GM18526 (cell line): ENCODE measurements around the gene SYPL1.

Experiments used
- POLR2A ChIP-seq: IDR thresholded peaks from 3 replicates; pipeline ENCODE4 v1.6.1; 2011; ENCODE audit not compliant: insufficient read length; ENCODE audit errors: extremely low read depth

Gene SYPL1

DNA sequence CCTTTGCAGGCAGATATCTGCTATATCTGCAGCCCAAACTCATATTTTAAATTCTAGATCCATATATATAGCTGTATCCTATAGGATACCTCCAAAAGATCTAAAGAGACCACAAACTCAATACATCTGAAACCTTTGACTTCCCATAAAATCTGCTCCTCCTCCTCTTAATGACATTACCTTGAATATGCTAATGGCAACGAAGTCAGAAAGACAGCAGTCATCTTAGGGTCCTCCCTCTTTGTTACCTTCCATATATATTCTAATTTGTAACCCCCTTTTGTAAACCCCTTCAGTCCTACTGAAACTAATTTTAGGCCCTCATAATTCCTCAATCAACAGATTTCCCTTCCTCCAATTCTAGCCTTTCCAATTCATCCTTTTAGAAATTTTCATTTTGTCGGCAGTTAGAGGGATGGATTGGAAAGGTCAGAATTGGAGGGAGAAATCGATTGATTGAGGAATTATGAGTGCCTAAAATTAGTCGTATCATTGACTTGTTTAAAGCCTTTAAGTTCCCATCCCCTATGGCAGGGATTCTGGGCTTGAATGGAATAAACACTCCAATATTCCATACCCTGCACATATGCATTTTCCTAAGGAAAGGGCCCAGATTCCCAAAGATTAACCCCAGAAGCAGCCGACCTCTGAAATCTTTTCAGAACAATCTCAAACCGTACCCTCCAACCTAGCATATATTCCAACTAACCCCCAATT lies 2.4 kb downstream of the SYPL1 start:
- no peak for TF ChIP-seq POLR2A

DNA sequence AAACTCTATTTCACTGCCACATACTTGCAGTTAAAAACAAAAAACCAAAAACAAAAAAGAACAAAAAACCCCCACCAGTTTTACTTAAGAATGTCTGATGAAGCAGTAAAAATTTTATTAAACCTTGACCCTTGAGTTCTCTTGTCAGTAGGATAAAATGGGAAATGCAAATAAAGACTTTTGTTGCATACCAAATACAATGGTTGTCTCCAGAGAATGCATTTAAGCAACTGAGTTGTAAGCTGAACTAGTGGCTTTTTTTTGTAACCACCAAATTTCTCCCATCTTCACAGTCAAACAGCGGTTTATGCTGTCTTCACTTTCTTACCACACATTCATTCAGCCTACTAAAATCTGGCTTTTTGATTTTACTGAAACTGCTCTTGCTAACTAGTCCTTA lies 3.1 kb downstream of the SYPL1 start:
- TF ChIP-seq POLR2A, result no peak

GRCh38 chr7:106104721-106105260 lies 7.3 kb downstream of the SYPL1 start:
- TF ChIP-seq POLR2A, result no peak

GRCh38 chr7:106102387-106102966 lies 9.6 kb downstream of the SYPL1 start:
- TF ChIP-seq POLR2A, result no peak

- no peak for TF ChIP-seq POLR2A
Measured at GRCh38 chr7:106101726-106102125, 10.4 kb downstream of the SYPL1 start.

DNA sequence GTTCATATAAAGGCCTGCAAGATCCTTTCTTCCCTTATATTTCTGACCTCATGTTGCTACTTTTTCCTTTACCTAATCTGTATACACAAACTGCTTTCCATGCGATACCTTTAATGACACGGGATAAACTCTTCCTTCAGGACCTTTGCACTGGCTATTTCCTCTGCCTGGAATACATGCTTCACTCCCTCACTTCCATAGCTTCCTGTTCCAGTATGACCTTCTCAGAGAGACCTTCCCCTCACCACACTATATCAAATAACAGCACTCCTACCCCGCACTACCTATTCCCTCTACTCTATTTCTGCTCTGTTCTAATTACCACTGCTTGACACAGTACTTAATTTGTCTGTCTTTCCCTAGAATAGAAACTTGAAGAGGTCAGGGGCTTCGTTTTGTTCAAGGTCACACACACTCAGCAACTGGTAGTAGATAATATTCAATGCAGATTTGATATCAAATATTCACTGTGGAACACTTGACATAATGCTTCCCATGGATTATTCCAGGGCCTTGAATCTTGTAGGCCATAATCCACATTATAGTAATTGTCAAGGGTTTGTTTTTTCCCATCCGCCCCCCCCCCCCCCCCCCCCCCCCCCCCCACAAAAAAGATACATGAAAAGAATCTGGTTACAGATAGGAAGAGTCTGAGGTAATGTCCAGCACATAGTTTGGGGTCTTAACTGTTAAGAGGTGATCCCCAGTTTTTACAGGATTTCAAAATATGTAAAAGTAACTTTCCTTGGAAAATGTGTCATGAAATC lies 11.1 kb downstream of the SYPL1 start:
- TF ChIP-seq POLR2A, result no peak

- no peak for TF ChIP-seq POLR2A
Measured at GRCh38 chr7:106099539-106099938, 12.6 kb downstream of the SYPL1 start.

- no peak for TF ChIP-seq POLR2A
Measured at GRCh38 chr7:106098889-106099288, 13.2 kb downstream of the SYPL1 start.

DNA sequence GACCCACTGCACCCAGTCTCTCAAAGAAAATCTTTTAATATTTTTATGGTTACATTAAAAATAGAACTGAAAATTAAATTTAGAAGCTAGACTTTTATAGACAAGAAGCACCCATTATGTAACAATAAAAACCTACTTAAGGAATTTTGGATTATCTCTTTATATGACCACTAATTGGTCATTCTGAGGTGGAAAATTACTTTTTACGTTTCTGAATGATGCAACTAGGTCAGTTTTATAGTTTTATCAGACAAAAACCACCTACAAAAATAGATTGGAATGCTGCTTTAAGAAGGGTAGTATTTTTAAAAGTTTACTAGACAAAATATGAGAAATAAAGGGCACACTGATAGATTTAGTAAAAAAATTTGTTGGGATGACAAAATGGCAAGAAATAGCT lies 16.5 kb downstream of the SYPL1 start:
- no peak for TF ChIP-seq POLR2A

DNA sequence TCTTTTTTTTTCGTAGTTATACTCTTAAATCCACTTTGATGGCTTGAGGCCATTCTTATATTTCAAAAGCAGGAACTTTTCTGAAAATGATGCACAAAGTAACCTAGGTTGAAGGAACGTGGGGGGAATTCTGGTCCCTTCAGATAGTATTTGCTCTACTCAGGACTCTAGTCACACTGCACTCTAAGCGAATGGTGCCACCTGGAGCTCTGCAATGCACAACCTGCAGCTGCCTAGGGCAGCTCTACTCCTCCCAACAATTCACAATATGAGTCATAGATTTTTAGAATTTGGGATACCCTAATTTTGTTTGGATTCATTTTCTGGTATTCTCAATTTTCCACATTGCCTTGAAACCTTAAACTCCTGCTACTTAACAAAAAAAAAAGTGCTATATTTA lies 17.3 kb downstream of the SYPL1 start:
- no peak for TF ChIP-seq POLR2A

GRCh38 chr7:106092204-106092603 lies 19.9 kb downstream of the SYPL1 start:
- no peak for TF ChIP-seq POLR2A

- no peak for TF ChIP-seq POLR2A
Measured at GRCh38 chr7:106089647-106090046, 22.5 kb downstream of the SYPL1 start.

GRCh38 chr7:106088014-106088413 lies 24.1 kb downstream of the SYPL1 start:
- no peak for TF ChIP-seq POLR2A

- TF ChIP-seq POLR2A, result no peak
Measured at GRCh38 chr7:106086062-106086461, 26.1 kb downstream of the SYPL1 start.

- TF ChIP-seq POLR2A, result no peak
Measured at GRCh38 chr7:106085015-106085414, 27.1 kb downstream of the SYPL1 start.

DNA sequence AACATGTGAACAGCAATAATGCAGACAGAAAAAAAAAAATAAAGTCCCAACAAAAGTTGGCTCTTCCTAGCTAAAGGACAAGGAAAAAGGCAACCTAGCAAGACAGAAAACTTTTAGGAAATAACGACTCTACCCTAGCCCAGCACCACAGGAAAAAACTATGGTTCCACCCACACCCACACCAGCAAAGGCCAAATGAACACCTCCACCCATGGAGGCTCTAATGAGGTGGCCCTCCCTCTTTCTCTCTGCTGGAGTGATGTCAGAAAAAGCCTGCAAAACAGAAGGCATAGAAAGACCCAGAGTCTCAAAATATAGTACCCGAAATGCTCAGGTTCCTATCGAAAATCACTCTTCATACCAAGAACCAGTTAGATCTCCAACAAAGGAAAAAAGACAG lies 28.4 kb downstream of the SYPL1 start:
- no peak for TF ChIP-seq POLR2A
